Stomach (tissue), 9 donors: ENCODE results near the gene EVC. TPM values are rescaled to one million over a fixed set of nuclear protein-coding genes. Genes with fewer than 3 reads are reported as not detected.
A peak's percentile ranks its signal among the peaks of the same experiment; 100 is the strongest.

Experiments used
- DNase-seq, 2 donors: peaks; one replicate each; pipeline versions ENCODE4 v3.0.0 to v3.0.0-alpha.2; 2013 to 2019
- H3K27ac ChIP-seq, 5 donors: fragments of 200-600 bp in 4 of 5; sonication (generic) in 4 of 5; one replicate each; pipeline ENCODE4 v1.5.1; 2013 to 2019; ENCODE audit warnings: mild to moderate bottlenecking in 1 of 5, moderate library complexity in 1 of 5
- H3K27me3 ChIP-seq, 3 donors: fragments of 200-600 bp; sonication (generic); one replicate each; pipeline ENCODE4 v1.5.1; 2017 to 2019; ENCODE audit warnings: mixed run types in 1 of 3
- H3K36me3 ChIP-seq, 4 donors: fragments of 200-600 bp; sonication (generic); 1 replicate in 3 of 4; 2 replicates in 1 of 4; pipeline ENCODE4 v1.5.1; 2016 to 2019
- H3K4me1 ChIP-seq, 4 donors: fragments of 200-600 bp; sonication (generic); one replicate each; pipeline ENCODE4 v1.5.1; 2016 to 2019
- H3K4me3 ChIP-seq, 4 donors: fragments of 200-600 bp; sonication (generic) in 3 of 4; one replicate each; pipeline ENCODE4 v1.5.1; 2016 to 2019; ENCODE audit warnings: mild to moderate bottlenecking in 1 of 4
- H3K9me3 ChIP-seq, 4 donors: fragments of 200-600 bp; sonication (generic); one replicate each; pipeline ENCODE4 v1.5.1; 2016 to 2019
- CTCF ChIP-seq, 7 experiments: fragments of 450-650 bp in 4 of 7; fragments of 200-600 bp in 3 of 7; sonication (generic) in 3 of 7; IDR thresholded peaks; one replicate each; pipeline ENCODE4 v1.5.1; 2016 to 2019; ENCODE audit warnings: antibody characterized with exemption in 7 of 7, control low read depth in 2 of 7, mild to moderate bottlenecking in 1 of 7
- EP300 ChIP-seq: sonication (generic); formaldehyde crosslinking; IDR thresholded peaks from one replicate; pipeline ENCODE4 v1.6.1; 2017; ENCODE audit warnings: antibody characterized with exemption
- POLR2A ChIP-seq, 4 donors: fragments of 450-650 bp; IDR thresholded peaks; one replicate each; pipeline ENCODE4 v1.6.1; 2016; ENCODE audit warnings: antibody characterized with exemption in 4 of 4, control low read depth in 2 of 4, mild to moderate bottlenecking in 1 of 4, moderate library complexity in 1 of 4
- POLR2AphosphoS5 ChIP-seq, 3 donors: sonication (generic); formaldehyde crosslinking; IDR thresholded peaks; one replicate each; pipeline ENCODE4 v1.6.1; 2016; ENCODE audit warnings: antibody characterized with exemption in 3 of 3
- WGBS, 5 donors: extraction: QIAGEN DNeasy Blood & Tissue Kit in 3 of 5; methylation state at CpG; one replicate each; pipeline versions ENCODE4 v1.1.5 to v1.1.7; 2013 to 2018; 5-methylcytosine and 5-hydroxymethylcytosine counted together
- intact Hi-C: fragments of 100-400 bp; cut with DNase I; formaldehyde crosslinking; loops from one replicate; pipeline ENCODE4 v1.15.1; 2023; ENCODE audit warnings: low total_unique reads
- polyA plus RNA-seq, 3 donors: library from polyadenylated mRNA; stranded (reverse); fragments of 200-250 nt; gene quantifications; one replicate each; pipeline ENCODE4 v1.2.3, GENCODE V29; 2013
- total RNA-seq, 5 donors: library from RNA; depleted of rRNA; stranded (reverse); fragments of >200 nt; gene quantifications; one replicate each; pipeline versions ENCODE4 v1.1.0 to v1.2.3, GENCODE V29; 2014 to 2016
- donor health status: healthy with polysubstance abuse.
- donor health status: Bipolar disorder and iron deficiency.
- donor health status: healthy.

Gene EVC
- total and polyA plus RNA-seq, 8 donors, result 1.5 to 346 (median 12.5) TPM

- Histone ChIP-seq H3K27me3 (no peaks in the 10 kb centered on the region), H3K36me3 (peaks cover 0 to 41% (median 24%) of the 10 kb centered on the region in 4 donors), H3K27ac (no peak overlapping the region), H3K4me3 (no peak overlapping the region), H3K9me3 (no peaks in the 10 kb centered on the region), H3K4me1 (peaks cover 7 to 25% (median 10%) of the 10 kb centered on the region in 4 donors)
- 85 to 89% (median 87%) methylated on average over 10 of the region's 10 CpGs for WGBS, 5 donors
- TF ChIP-seq POLR2A (IDR thresholded peaks at IDR 0.05), result no peak
- TF ChIP-seq EP300, result no peak
- TF ChIP-seq CTCF (IDR thresholded peaks at IDR 0.05), result no peak
- no peak for TF ChIP-seq POLR2AphosphoS5 (IDR thresholded peaks at IDR 0.05)
- DNase-seq, result no peak
- intact Hi-C loops, result no loop called here
Measured at GRCh38 chr4:5823542-5824211, 112.7 kb downstream of the EVC start.

- Histone ChIP-seq H3K36me3 (peaks cover 0 to 35% (median 22%) of the 10 kb centered on the region in 4 donors), H3K9me3 (no peaks in the 10 kb centered on the region), H3K27me3 (no peaks in the 10 kb centered on the region), H3K4me3 (no peak overlapping the region), H3K27ac (no peak overlapping the region), H3K4me1 (peaks cover 7 to 25% (median 10%) of the 10 kb centered on the region in 4 donors)
- WGBS, 5 donors, result 78 to 91% (median 86%) methylated on average over 7 of the region's 7 CpGs
- intact Hi-C loops, result no loop called here
- TF ChIP-seq EP300 (no peak), CTCF (IDR thresholded peaks at IDR 0.05) (no peak), POLR2AphosphoS5 (IDR thresholded peaks at IDR 0.05) (no peak), POLR2A (IDR thresholded peaks at IDR 0.05) (no peak)
- DNase-seq, result no peak
Measured at GRCh38 chr4:5824227-5824626, 113.2 kb downstream of the EVC start.

GRCh38 chr4:5824635-5825034 is 113.6 kb downstream of the EVC start:
- H3K9me3 ChIP-seq, result no peaks in the 10 kb centered on the region
- H3K36me3 ChIP-seq, result peaks cover 0 to 31% (median 20%) of the 10 kb centered on the region in 4 donors
- no peak overlapping the region for H3K27ac ChIP-seq
- 63 to 85% (median 70%) methylated on average over 6 of the region's 6 CpGs for WGBS, 5 donors
- H3K27me3 ChIP-seq, result no peaks in the 10 kb centered on the region
- intact Hi-C loops, result no loop called here
- TF ChIP-seq POLR2AphosphoS5 (IDR thresholded peaks at IDR 0.05) (no peak), CTCF (IDR thresholded peaks at IDR 0.05) (no peak), POLR2A (IDR thresholded peaks at IDR 0.05) (no peak), EP300 (no peak)
- no peak overlapping the region for H3K4me3 ChIP-seq
- peak in 1 of 2 donors; percentile 55 for DNase-seq
- H3K4me1 ChIP-seq, result peaks cover 7 to 25% (median 10%) of the 10 kb centered on the region in 4 donors

- H3K4me1 ChIP-seq, result peaks cover 7 to 25% (median 10%) of the 10 kb centered on the region in 4 donors
- no peak overlapping the region for H3K4me3 ChIP-seq
- no peak for DNase-seq
- intact Hi-C loops, result no loop called here
- H3K36me3 ChIP-seq, result peaks cover 0 to 23% (median 13%) of the 10 kb centered on the region in 4 donors
- H3K9me3 ChIP-seq, result no peaks in the 10 kb centered on the region
- TF ChIP-seq POLR2AphosphoS5 (IDR thresholded peaks at IDR 0.05) (no peak), CTCF (IDR thresholded peaks at IDR 0.05) (no peak), EP300 (no peak), POLR2A (IDR thresholded peaks at IDR 0.05) (no peak)
- no peak overlapping the region for H3K27ac ChIP-seq
- no peaks in the 10 kb centered on the region for H3K27me3 ChIP-seq
- 81 to 96% (median 90%) methylated on average over 19 of the region's 19 CpGs for WGBS, 5 donors
Measured at GRCh38 chr4:5825321-5826041, 114.5 kb downstream of the EVC start.
